ENCODE data around the gene PCK1. TPM values are rescaled to one million over a fixed set of nuclear protein-coding genes. Genes with fewer than 3 reads are reported as not detected.

The PCK1 gene
- total RNA-seq, 1 donor from 2014 or later: not detected

Other genes with a start within 250 kb of the PCK1 start
- gene SPO11, start 231.3 kb upstream of the PCK1 start, total RNA-seq: not detected in 2 replicates
- 31.0 and 33.0 TPM in 2 replicates for gene RAE1, start 209.9 kb upstream of the PCK1 start, total RNA-seq
- 39.4 and 45.1 TPM in 2 replicates for gene RBM38, start 169.7 kb upstream of the PCK1 start, total RNA-seq
- gene CTCFL, start 36.0 kb upstream of the PCK1 start, total RNA-seq: not detected in 2 replicates
- gene ZBP1, start 59.3 kb downstream of the PCK1 start, total RNA-seq: not detected in 2 replicates
- gene PMEPA1, start 148.9 kb downstream of the PCK1 start, total RNA-seq: 11.9 and 16.2 TPM in 2 replicates

Measured in glomerular endothelial cell (primary cell).